Fibroblast of the aortic adventitia (primary cell): ENCODE data around the gene TLE7. TPM values are rescaled to one million over a fixed set of nuclear protein-coding genes. Genes with fewer than 3 reads are reported as not detected.

ENCODE experiments used
- DNase-seq: peaks from one replicate; pipeline ENCODE4 v3.0.0-alpha.2; 2010; ENCODE audit warnings: low read depth
- H3K4me3 ChIP-seq: 2 replicates; pipeline ENCODE4 v1.5.1; 2011; ENCODE audit warnings: low read depth, mild to moderate bottlenecking, control low read depth, low read length, moderate library complexity
- total RNA-seq: library from RNA; depleted of rRNA; stranded (reverse); fragments of >200 nt; gene quantifications from 2 replicates; pipeline ENCODE4 v1.2.3, GENCODE V29; 2012; ENCODE audit warnings: low replicate concordance
- TF ChIP-seq, protein P1 (sequence below): IDR thresholded peaks from 2 replicates; pipeline ENCODE4 v1.5.1; 2011; ENCODE audit warnings: mild to moderate bottlenecking, low read length, control low read depth, inconsistent platforms; ENCODE audit not compliant: insufficient read depth

The TLE7 gene
- total RNA-seq, 1 donor: not detected

- no peak overlapping the region for H3K4me3 ChIP-seq
- DNase-seq: no peak
- TF ChIP-seq, protein P1, sequence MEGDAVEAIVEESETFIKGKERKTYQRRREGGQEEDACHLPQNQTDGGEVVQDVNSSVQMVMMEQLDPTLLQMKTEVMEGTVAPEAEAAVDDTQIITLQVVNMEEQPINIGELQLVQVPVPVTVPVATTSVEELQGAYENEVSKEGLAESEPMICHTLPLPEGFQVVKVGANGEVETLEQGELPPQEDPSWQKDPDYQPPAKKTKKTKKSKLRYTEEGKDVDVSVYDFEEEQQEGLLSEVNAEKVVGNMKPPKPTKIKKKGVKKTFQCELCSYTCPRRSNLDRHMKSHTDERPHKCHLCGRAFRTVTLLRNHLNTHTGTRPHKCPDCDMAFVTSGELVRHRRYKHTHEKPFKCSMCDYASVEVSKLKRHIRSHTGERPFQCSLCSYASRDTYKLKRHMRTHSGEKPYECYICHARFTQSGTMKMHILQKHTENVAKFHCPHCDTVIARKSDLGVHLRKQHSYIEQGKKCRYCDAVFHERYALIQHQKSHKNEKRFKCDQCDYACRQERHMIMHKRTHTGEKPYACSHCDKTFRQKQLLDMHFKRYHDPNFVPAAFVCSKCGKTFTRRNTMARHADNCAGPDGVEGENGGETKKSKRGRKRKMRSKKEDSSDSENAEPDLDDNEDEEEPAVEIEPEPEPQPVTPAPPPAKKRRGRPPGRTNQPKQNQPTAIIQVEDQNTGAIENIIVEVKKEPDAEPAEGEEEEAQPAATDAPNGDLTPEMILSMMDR: no peak
Measured at GRCh38 chr16:71456801-71457200, 14.9 kb upstream of the TLE7 start.

DNA sequence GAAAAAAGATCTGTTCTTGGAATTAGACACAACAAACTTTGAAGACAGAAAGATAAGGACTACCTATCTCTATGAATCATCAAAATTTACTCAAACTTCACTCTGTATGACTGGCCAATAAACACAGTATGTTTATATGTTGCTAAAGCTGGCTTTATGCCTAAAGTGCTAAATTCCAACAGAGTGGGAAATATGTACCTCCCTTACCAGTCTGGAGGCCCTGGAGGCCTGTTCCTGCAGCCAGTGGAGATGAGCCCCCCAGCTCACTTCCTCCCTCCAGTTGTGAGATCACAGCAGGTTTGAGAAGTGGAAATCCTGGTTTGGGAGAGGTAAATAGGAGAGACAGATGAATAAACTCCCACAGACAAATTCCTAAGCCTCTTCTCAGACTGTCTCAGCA lies 11.2 kb upstream of the TLE7 start:
- no peak for DNase-seq
- H3K4me3 ChIP-seq: no peak overlapping the region
- TF ChIP-seq, protein P1: no peak

DNA sequence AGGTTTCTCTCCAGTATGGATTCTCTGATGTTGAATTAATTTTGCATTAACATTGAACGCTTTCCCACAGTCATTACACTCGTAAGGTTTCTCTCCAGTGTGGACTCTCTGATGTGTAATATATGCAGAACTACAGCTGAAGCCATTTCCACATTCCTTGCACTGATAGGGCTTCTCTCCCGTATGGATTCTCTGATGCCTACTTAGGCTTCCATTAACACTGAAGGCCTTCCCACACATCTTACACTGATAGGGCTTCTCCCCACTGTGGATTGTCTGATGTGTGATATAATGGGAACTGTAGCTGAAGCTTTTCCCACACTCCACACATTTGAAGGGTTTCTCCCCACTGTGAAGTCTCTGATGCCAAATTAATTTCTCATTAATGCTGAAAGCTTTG lies 7.2 kb upstream of the TLE7 start:
- TF ChIP-seq, protein P1: no peak
- no peak overlapping the region for H3K4me3 ChIP-seq
- no peak for DNase-seq

DNA sequence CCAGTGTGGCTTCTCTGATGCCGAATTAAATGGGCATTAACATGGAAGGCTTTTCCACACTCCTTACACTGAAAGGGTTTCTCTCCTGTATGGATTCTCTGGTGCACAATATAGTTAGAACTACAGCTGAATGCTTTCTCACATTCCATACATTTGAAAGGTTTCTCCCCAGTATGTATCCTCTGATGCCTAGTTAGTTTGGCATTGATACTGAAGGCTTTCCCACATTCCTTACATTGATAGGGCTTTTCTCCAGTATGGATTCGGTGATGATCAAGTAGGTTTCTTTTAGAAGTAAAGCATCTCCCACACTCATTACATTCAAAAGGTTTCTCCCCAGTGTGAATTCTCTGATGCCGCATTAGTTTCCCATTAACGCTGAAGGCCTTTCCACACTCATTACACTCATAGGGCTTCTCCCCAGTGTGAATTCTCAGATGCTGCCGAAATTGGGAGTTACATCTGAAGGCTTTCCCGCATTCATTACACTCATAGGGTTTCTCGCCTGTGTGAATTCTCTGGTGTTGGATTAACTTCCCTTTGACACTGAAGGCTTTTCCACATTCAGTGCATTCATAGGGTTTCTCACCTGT lies 6.5 kb upstream of the TLE7 start:
- H3K4me3 ChIP-seq: no peak overlapping the region
- no peak for DNase-seq
- TF ChIP-seq, protein P1: no peak

- no peak overlapping the region for H3K4me3 ChIP-seq
- TF ChIP-seq, protein P1: no peak
- no peak for DNase-seq
Measured at GRCh38 chr16:71443714-71444113, 1.9 kb upstream of the TLE7 start.

DNA sequence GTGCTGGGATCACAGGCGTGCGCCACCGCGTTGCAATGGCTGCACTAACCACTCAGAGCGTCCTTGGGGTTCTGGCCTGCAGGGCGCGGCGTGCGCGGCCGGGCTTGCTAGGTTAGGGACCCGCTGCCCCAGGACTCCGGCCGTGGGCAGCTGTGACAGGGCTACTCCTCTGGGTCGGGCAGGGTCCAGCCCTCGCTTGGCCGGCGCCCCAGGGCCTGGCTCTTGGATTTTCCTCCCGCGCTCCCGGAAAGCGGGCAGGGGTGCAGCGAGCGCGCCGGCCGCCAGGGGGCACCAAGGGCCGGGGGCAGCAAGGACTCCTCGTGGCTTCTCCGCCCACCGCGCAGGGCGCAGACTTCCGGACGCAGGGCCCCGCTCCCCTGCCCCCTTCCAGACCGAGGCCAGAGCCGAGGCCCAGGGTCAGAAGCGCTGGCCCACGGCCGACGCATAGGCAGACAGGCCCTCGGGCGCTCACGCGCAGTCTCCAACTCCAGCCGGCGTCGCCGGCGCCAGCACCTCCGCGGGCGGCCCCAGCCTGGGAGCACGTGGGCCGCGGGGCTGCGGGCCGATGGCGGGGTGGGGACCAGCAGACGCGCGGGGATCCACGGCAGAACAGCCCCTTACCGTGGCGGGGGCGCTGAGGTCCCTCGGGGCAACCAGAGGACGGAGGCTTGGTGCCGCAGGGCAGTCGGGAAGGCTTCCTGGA lies 355 bp downstream of the TLE7 start:
- TF ChIP-seq, protein P1: peak; percentile 28
- DNase-seq: no peak
- no peak overlapping the region for H3K4me3 ChIP-seq
